Measurements from ENCODE around the gene EFEMP2. TPM values are rescaled to one million over a fixed set of nuclear protein-coding genes. Genes with fewer than 3 reads are reported as not detected.
A peak's percentile ranks its signal among the peaks of the same experiment; 100 is the strongest.

Gene EFEMP2
- total RNA-seq, 1 experiment from 2014 or later = 23.7 TPM

GRCh38 chr11:65918211-65919140 is 45.9 kb upstream of the EFEMP2 start, which contains the start of gene C11orf68:
TSS of gene C11orf68 (minus strand) at chr11:65919062. CDS start at chr11:65919031, 31 bp downstream.
- Histone ChIP-seq H3K36me3 (ENCODE audit: control insufficient read depth, insufficient read depth, low read length) (peaks cover 3% of the 10 kb centered on the region; the same call in 1 of the 2 replicates), H3K27me3 (ENCODE audit: control insufficient read depth, insufficient read depth, low read length) (no peaks in the 10 kb centered on the region), H3K9me3 (ENCODE audit: control insufficient read depth, insufficient read depth, low read depth, low read length) (no peaks in the 10 kb centered on the region), H3K4me1 (ENCODE audit: control insufficient read depth, insufficient read depth, low read length) (peaks cover 60% of the 10 kb centered on the region), H3K4me3 (ENCODE audit: low read depth in 2 of 2, low read length in 2 of 2) (peak within 1 kb of the TSS; percentile 91 to 97), H3K27ac (ENCODE audit: low read length) (peak within 1 kb of the TSS; percentile 99)
- in situ Hi-C loops (cut with HindIII; ENCODE audit: low pct_unique_long_range_greater_than_20kb, low sequenced_read_pairs) = no loop called here
- no peak for DNase-seq (ENCODE audit: low read depth, low spot score)
- intact Hi-C loops (cut with micrococcal nuclease; ENCODE audit: unreplicated experiment) = no loop called here
- peak; percentile 45 for ATAC-seq
- CTCF ChIA-PET = no interaction called here
- POLR2A ChIA-PET = interaction anchor here (1.2 to 3.8 kb wide), 2 partner anchors 17 to 20 kb away, joined by 4 to 35 read pairs; partner anchors contain the start of gene FOSL1
- TF ChIP-seq TCF7L2 (IDR thresholded peaks at IDR 0.05; ENCODE audit: low read depth, low read length) = no peak
- TF ChIP-seq POLR2AphosphoS5 (IDR thresholded peaks at IDR 0.05; ENCODE audit: low read depth, low read length) = peak; percentile 17; the same call in 1 of the 2 replicates
- TF ChIP-seq SIN3A (IDR thresholded peaks at IDR 0.05; ENCODE audit: borderline replicate concordance, insufficient read depth, low read depth, low read length) = no peak
- TF ChIP-seq CTCF (IDR thresholded peaks at IDR 0.05) = no peak
- no TSS peak for BruUV-seq (replicated peaks)

GRCh38 chr11:65917434-65918210 is 45.0 kb upstream of the EFEMP2 start:
- DNase-seq (ENCODE audit: low read depth, low spot score) (no peak), ATAC-seq (no peak)
- in situ Hi-C loops (cut with HindIII; ENCODE audit: low pct_unique_long_range_greater_than_20kb, low sequenced_read_pairs) (no loop called here), intact Hi-C loops (cut with micrococcal nuclease; ENCODE audit: unreplicated experiment) (no loop called here)
- no peaks in the 10 kb centered on the region for H3K27me3 ChIP-seq (ENCODE audit: control insufficient read depth, insufficient read depth, low read length)
- ChIA-PET CTCF (no interaction called here), POLR2A (interaction anchor here (0.5 to 3.8 kb wide), 3 partner anchors 16 to 20 kb away, joined by 4 to 35 read pairs (median 9); partner anchors contain the start of gene FOSL1)
- TSS peak; percentile 94 for BruUV-seq (replicated peaks)
- H3K36me3 ChIP-seq (ENCODE audit: control insufficient read depth, insufficient read depth, low read length) = peaks cover 3% of the 10 kb centered on the region; the same call in 1 of the 2 replicates
- H3K4me3 ChIP-seq (ENCODE audit: low read depth in 2 of 2, low read length in 2 of 2) = peak overlapping the region; percentile 86 to 97
- peak overlapping the region; percentile 99 for H3K27ac ChIP-seq (ENCODE audit: low read length)
- TF ChIP-seq REST (IDR thresholded peaks at IDR 0.05; ENCODE audit: insufficient read depth in 1 of 2, low read depth in 2 of 2, low read length in 1 of 2) (no peak; a peak in 1 of 4 replicates), CTCF (IDR thresholded peaks at IDR 0.05) (no peak), SIN3A (IDR thresholded peaks at IDR 0.05; ENCODE audit: borderline replicate concordance, insufficient read depth, low read depth, low read length) (0 out of 2 replicates have a peak, but pooled peaks have one; percentile 15), TCF7L2 (IDR thresholded peaks at IDR 0.05; ENCODE audit: low read depth, low read length) (no peak), POLR2AphosphoS5 (IDR thresholded peaks at IDR 0.05; ENCODE audit: low read depth, low read length) (peak; percentile 76)
- H3K9me3 ChIP-seq (ENCODE audit: control insufficient read depth, insufficient read depth, low read depth, low read length) = no peaks in the 10 kb centered on the region
- peaks cover 68% of the 10 kb centered on the region for H3K4me1 ChIP-seq (ENCODE audit: control insufficient read depth, insufficient read depth, low read length)

All from Panc1 (cell line).